H1 (cell line): Measurements from ENCODE around the gene STAT4. TPM values are rescaled to one million over a fixed set of nuclear protein-coding genes. Genes with fewer than 3 reads are reported as not detected.

Source experiments
- SIRT6 ChIP-seq: IDR thresholded peaks from one replicate; pipeline ENCODE4 v1.7.1; 2012; ENCODE audit warnings: low read length, inconsistent platforms
- polyA plus RNA-seq, 7 experiments: library from polyadenylated mRNA; depleted of rRNA in 3 of 7; stranded (reverse) in 5 of 7; unstranded in 2 of 7; fragments of >200 nt in 5 of 7; fragments of 200-250 nt in 2 of 7; gene quantifications; 1 replicate in 5 of 7; 2 replicates in 1 of 7; 4 replicates in 1 of 7; pipeline versions ENCODE4 v1.2.1 to v1.2.3, GENCODE V29; 2011 to 2013; ENCODE audit warnings: missing spikeins in 2 of 7, mixed read lengths in 2 of 7
- total RNA-seq: library from RNA; stranded (reverse); fragmentation: NEBNext Ultra II Directional; extraction: Animal tissue kit (Norgen Biotek cat#: 25700); gene quantifications from 2 replicates; pipeline ENCODE4 v1.2.1, GENCODE V29; 2021

The STAT4 gene
- total and polyA plus RNA-seq, 2 of the 8 experiments (the other 6 are each of a cell fraction or from before 2014, with no cell fraction given), result 0.36 to 0.63 TPM

GRCh38 chr2:191082321-191082720 is 68.5 kb downstream of the STAT4 start (continued):
- no peak for TF ChIP-seq SIRT6
